ENCODE measurements around the gene CD6.

GRCh38 chr11:60957188-60957587 is 14.3 kb upstream of the CD6 start:
- TF ChIP-seq GATA2 (IDR thresholded peaks at IDR 0.05; ENCODE audit: low read depth, low read length) = no peak
- no peak for TF ChIP-seq GATA3 (IDR thresholded peaks at IDR 0.05; ENCODE audit: low read depth, low read length)
